GM12878 (cell line): ENCODE measurements around the gene WASF2. TPM values are rescaled to one million over a fixed set of nuclear protein-coding genes. Genes with fewer than 3 reads are reported as not detected.

Source experiments
- ATAC-seq: fragments of 200-7000 bp; cut with Tn5 transposase; 3 replicates; pipeline ENCODE4 v1.9.1; 2020; ENCODE audit warnings: mild to moderate bottlenecking, moderate library complexity
- BruUV-seq: library from RNA; stranded (reverse); fragments of 400-500 nt; replicated peaks from 2 replicates; lab custom pipeline; 2021; lab: Mats Ljungman, UMichigan
- CTCF ChIA-PET: fragments of 300-600 bp; sonication (Branson Sonifier 250); formaldehyde crosslinking; extraction: SDS; loops from one replicate; lab custom pipeline; 2021; ENCODE audit warnings: inconsistent platforms; lab: Yijun Ruan, JAX
- POLR2A ChIA-PET: fragments of 350-600 bp; formaldehyde crosslinking; extraction: SDS; loops from one replicate; lab custom pipeline; 2021; ENCODE audit warnings: inconsistent platforms; lab: Charles Lee
- RAD21 ChIA-PET: fragments of 300-600 bp; sonication (Branson Sonifier 250); formaldehyde crosslinking; loops from one replicate; lab custom pipeline; 2023; ENCODE audit warnings: antibody characterized with exemption; ENCODE audit not compliant: unreplicated experiment; lab: Charles Lee
- SMC1A ChIA-PET: fragments of 300-600 bp; sonication (Branson Sonifier 250); formaldehyde crosslinking; loops from one replicate; lab custom pipeline; 2023; ENCODE audit not compliant: unreplicated experiment, uncharacterized antibody; lab: Charles Lee
- DNase-seq: peaks from one replicate; pipeline ENCODE4 v3.0.0-alpha.2; 2011; ENCODE audit warnings: low read depth, low spot score
- FAIRE-seq: peaks from 3 replicates; lab custom pipeline; 2011; peaks lifted over from hg19 to GRCh38; lab: Jason Lieb, UNC
- H2AFZ ChIP-seq: 2 replicates; pipeline ENCODE4 v1.6.0; 2011; ENCODE audit warnings: low read depth, low read length, control low read depth; ENCODE audit not compliant: control insufficient read depth
- H3K27ac ChIP-seq: 2 replicates; pipeline ENCODE4 v1.5.1; 2011; ENCODE audit warnings: control low read depth; ENCODE audit not compliant: control insufficient read depth, insufficient read depth
- H3K27me3 ChIP-seq, 2 experiments: replicated peaks in 1 of 2; 2 replicates each; pipeline versions ENCODE4 v1.6.0 to v1.6.1; 2011; ENCODE audit warnings: low read length in 1 of 2; ENCODE audit not compliant: control insufficient read depth in 2 of 2, insufficient read depth in 2 of 2
- H3K36me3 ChIP-seq, 2 experiments: 2 replicates each; pipeline ENCODE4 v1.5.1; 2011; ENCODE audit warnings: low read length in 1 of 2; ENCODE audit not compliant: control insufficient read depth in 2 of 2, insufficient read depth in 2 of 2
- H3K4me1 ChIP-seq: 2 replicates; pipeline ENCODE4 v1.6.1; 2011; ENCODE audit warnings: mild to moderate bottlenecking, low read length, moderate library complexity, mixed read lengths; ENCODE audit not compliant: control insufficient read depth, insufficient read depth
- H3K4me2 ChIP-seq: 2 replicates; pipeline ENCODE4 v1.6.0; 2011; ENCODE audit warnings: control low read depth; ENCODE audit not compliant: control insufficient read depth, insufficient read depth
- H3K4me3 ChIP-seq: fragments of 200-600 bp; sonication (generic); 2 replicates; pipeline ENCODE4 v1.5.1; 2016
- H3K79me2 ChIP-seq: 2 replicates; pipeline ENCODE4 v1.6.0; 2011; ENCODE audit warnings: low read length; ENCODE audit not compliant: control insufficient read depth, insufficient read depth
- H3K9ac ChIP-seq: 2 replicates; pipeline ENCODE4 v1.8.0; 2011; ENCODE audit warnings: low read length, control low read depth, mixed read lengths; ENCODE audit not compliant: control insufficient read depth, insufficient read depth
- H3K9me3 ChIP-seq: replicated peaks from 3 replicates; pipeline ENCODE4 v1.5.1; 2011; ENCODE audit warnings: mild to moderate bottlenecking, low read length; ENCODE audit not compliant: control insufficient read depth, insufficient read depth
- H4K20me1 ChIP-seq: 2 replicates; pipeline ENCODE4 v1.6.0; 2011; ENCODE audit not compliant: control insufficient read depth, insufficient read depth
- EP300 ChIP-seq, 2 experiments: fragments of 150-350 bp in 1 of 2; IDR thresholded peaks; 2 replicates each; pipeline ENCODE4 v1.6.1; 2011 to 2012; ENCODE audit warnings: low read depth in 2 of 2, low read length in 2 of 2, borderline replicate concordance in 1 of 2, improper control_type of control experiment in 1 of 2, inconsistent platforms in 1 of 2; ENCODE audit not compliant: control insufficient read depth in 1 of 2
- GATAD2B ChIP-seq: fragments of 450-650 bp; conservative IDR thresholded peaks from 2 replicates; pipeline ENCODE4 v1.6.1; 2017; ENCODE audit warnings: low read depth, mild to moderate bottlenecking, moderate library complexity
- IKZF2 ChIP-seq, 2 experiments: fragments of 450-650 bp; IDR thresholded peaks; 2 replicates each; pipeline ENCODE4 v1.6.1; 2017; ENCODE audit warnings: mild to moderate bottlenecking in 2 of 2, moderate library complexity in 2 of 2
- MXI1 ChIP-seq: fragments of 150-350 bp; IDR thresholded peaks from 2 replicates; pipeline ENCODE4 v1.6.1; 2011; ENCODE audit warnings: low read depth, mild to moderate bottlenecking, inconsistent platforms, low read length, improper control_type of control experiment
- NR2F1 ChIP-seq: fragments of 450-650 bp; conservative IDR thresholded peaks from 2 replicates; pipeline ENCODE4 v1.6.1; 2017; ENCODE audit warnings: mild to moderate bottlenecking
- ZNF217 ChIP-seq: fragments of 450-650 bp; IDR thresholded peaks from 2 replicates; pipeline ENCODE4 v1.6.1; 2017; ENCODE audit warnings: antibody characterized with exemption, mild to moderate bottlenecking
- WGBS: methylation state at CpG from one replicate; pipeline ENCODE4 v1.1.6; 2016; ENCODE audit warnings: low lambda C conversion rate; ENCODE audit not compliant: insufficient replicate concordance, insufficient coverage; ENCODE audit errors: missing lambda C conversion rate; 5-methylcytosine and 5-hydroxymethylcytosine counted together
- in situ Hi-C: fragments of 300-500 bp; cut with MboI; formaldehyde crosslinking; loops from 9 replicates; pipeline ENCODE4 v1.14.3; 2018; ENCODE audit warnings: mixed read lengths
- intact Hi-C: fragments of 100-400 bp; cut with micrococcal nuclease; formaldehyde crosslinking; loops from one replicate; pipeline ENCODE4 v1.14.2; 2022; ENCODE audit not compliant: unreplicated experiment
- polyA plus RNA-seq, 11 experiments: library from polyadenylated mRNA; depleted of rRNA in 4 of 11; unstranded in 6 of 11; stranded (reverse) in 5 of 11; fragments of >200 nt; fragmentation: Nextera tagmentation in 4 of 11; fragmentation: Illumina TruSeq in 1 of 11; extraction: Ambion mirVana in 4 of 11; extraction: Trizol in 1 of 11; gene quantifications; 1 replicate in 1 of 11; 2 replicates in 10 of 11; pipeline versions ENCODE4 v1.2.1 to v1.2.3, GENCODE V29; 2011 to 2016; ENCODE audit warnings: inconsistent platforms in 2 of 11, missing spikeins in 2 of 11, low read depth in 1 of 11
- total RNA-seq, 4 experiments: library from RNA; depleted of rRNA in 3 of 4; stranded (reverse); fragments of >200 nt in 3 of 4; fragmentation: Illumina TruSeq in 1 of 4; extraction: Trizol in 1 of 4; gene quantifications; 2 replicates each; pipeline versions ENCODE4 v1.2.1 to v1.2.3, GENCODE V29; 2013 to 2021
- TF ChIP-seq, protein P1 (sequence below): IDR thresholded peaks from 2 replicates; pipeline ENCODE4 v1.6.1; 2012; ENCODE audit warnings: low read depth, low read length, improper control_type of control experiment

Gene WASF2
- total and polyA plus RNA-seq, 10 of the 15 experiments (the other 5 are each of a cell fraction or from before 2014, with no cell fraction given): 7.0 to 111 (median 37.1) TPM

DNA sequence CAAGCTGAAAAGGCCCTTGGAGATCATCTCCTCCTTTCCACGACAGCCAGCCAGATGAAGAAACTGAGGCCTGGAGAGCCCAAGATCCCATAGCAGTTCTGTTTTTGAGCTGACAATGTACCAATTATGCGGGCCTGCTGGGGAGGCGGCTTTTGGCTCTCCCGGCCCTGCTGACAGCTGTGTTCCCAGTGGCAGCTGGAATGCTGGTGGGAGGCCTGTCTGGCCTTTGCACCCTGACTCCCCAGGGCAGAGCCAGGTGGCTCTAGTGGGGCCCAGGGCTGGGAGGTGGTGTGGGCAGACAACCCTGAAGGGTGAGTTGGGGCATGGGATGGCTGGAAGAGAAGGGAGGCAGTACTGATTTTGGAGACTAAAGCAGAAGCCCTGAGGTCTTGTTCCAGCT is 30.7 kb upstream of the WASF2 start (continued):
- no peak for TF ChIP-seq MXI1

DNA sequence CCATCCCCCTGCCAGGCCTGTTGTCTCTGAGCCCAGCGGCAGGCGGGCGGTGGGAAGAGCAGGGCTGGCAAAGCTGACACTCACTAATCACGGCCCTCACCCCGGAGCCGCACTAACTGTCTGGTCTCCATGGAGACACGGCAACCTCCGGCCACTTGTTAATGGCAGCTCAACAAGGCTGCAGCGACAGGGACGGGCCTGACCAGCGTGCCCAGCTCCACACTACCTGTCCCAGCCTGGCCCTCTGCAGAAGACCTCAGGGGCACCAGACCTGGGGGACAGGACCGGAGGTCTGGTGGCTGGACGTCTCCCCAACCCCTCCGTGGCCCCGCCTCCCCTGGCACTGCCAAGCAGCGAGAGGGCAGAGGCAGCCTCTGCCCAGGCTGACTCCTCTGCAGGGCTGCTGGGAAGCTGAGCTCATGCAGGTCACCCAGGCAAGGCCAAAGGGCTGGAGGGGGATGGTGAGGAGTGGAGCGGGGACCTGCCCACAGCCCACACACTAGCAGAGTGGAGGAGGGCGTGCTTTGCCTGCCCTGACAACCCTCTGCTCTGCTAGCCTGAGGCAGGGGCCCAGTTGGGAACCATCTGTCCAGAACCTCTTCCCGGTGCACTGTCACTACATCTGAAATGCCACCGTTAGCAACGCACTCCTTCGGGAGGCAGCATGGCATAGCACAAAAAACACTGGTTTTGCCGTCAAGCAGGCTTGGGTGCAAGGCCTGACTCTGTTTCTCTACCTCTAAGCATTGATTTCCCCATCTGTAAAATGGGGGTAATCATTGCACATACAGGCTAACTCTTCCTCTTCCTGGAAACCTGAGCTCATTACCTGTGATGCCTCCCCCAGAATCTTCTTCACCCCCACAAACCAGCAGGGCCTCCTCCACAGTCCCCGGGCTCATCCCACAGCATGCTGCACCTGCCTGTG is 29.6 kb upstream of the WASF2 start:
- H3K27ac ChIP-seq: no peak overlapping the region
- 81% methylated on average over 24 of the region's 24 CpGs for WGBS
- H4K20me1 ChIP-seq: no peaks in the 10 kb centered on the region
- RAD21 ChIA-PET: interaction anchor here (0.7 to 0.9 kb wide), 2 partner anchors 101 kb away, joined by 3 read pairs; no protein-coding TSS in a partner anchor
- POLR2A ChIA-PET: interaction anchor here (0.6 kb wide), 1 partner anchor 101 kb away, joined by 3 read pairs; no protein-coding TSS in a partner anchor
- H3K9me3 ChIP-seq: no peaks in the 10 kb centered on the region
- SMC1A ChIA-PET: no interaction called here
- TF ChIP-seq GATAD2B (no peak), EP300 (IDR thresholded peaks at IDR 0.05; ENCODE audit: borderline replicate concordance in 1 of 2, control insufficient read depth in 1 of 2, low read depth in 2 of 2, low read length in 2 of 2) (no peak), IKZF2 (IDR thresholded peaks at IDR 0.05) (no peak), NR2F1 (no peak), ZNF217 (no peak)
- TF ChIP-seq, protein P1, sequence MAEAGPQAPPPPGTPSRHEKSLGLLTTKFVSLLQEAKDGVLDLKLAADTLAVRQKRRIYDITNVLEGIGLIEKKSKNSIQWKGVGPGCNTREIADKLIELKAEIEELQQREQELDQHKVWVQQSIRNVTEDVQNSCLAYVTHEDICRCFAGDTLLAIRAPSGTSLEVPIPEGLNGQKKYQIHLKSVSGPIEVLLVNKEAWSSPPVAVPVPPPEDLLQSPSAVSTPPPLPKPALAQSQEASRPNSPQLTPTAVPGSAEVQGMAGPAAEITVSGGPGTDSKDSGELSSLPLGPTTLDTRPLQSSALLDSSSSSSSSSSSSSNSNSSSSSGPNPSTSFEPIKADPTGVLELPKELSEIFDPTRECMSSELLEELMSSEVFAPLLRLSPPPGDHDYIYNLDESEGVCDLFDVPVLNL: no peak
- H3K9ac ChIP-seq: no peak overlapping the region
- DNase-seq (no peak), FAIRE-seq (no peak), ATAC-seq (no peak)
- H3K79me2 ChIP-seq: no peaks in the 10 kb centered on the region
- in situ Hi-C loops (no loop called here), intact Hi-C loops (no loop called here)
- BruUV-seq: no TSS peak
- H3K27me3 ChIP-seq: no peaks in the 10 kb centered on the region
- no peak overlapping the region for H3K4me2 ChIP-seq
- H3K4me1 ChIP-seq: no peaks in the 10 kb centered on the region; the same call in 1 of the 2 replicates
- H2AFZ ChIP-seq: no peak overlapping the region
- H3K36me3 ChIP-seq: no peaks in the 10 kb centered on the region
- H3K4me3 ChIP-seq: no peak overlapping the region
- CTCF ChIA-PET: no interaction called here
